HG03520 (cell line): ENCODE data around the gene RBP4.
"Not testable (repeated sequence)": the region's sequence is repeated elsewhere in the genome, so short reads cannot be mapped to it uniquely, and the experiment has no call there.

Experiments used
- ATAC-seq: cut with Tn5 transposase; IDR thresholded peaks from one replicate; pipeline ENCODE4 v1.9.1; 2021; ENCODE audit warnings: mild to moderate bottlenecking, moderate library complexity; ENCODE audit not compliant: unreplicated experiment

RBP4 gene

DNA sequence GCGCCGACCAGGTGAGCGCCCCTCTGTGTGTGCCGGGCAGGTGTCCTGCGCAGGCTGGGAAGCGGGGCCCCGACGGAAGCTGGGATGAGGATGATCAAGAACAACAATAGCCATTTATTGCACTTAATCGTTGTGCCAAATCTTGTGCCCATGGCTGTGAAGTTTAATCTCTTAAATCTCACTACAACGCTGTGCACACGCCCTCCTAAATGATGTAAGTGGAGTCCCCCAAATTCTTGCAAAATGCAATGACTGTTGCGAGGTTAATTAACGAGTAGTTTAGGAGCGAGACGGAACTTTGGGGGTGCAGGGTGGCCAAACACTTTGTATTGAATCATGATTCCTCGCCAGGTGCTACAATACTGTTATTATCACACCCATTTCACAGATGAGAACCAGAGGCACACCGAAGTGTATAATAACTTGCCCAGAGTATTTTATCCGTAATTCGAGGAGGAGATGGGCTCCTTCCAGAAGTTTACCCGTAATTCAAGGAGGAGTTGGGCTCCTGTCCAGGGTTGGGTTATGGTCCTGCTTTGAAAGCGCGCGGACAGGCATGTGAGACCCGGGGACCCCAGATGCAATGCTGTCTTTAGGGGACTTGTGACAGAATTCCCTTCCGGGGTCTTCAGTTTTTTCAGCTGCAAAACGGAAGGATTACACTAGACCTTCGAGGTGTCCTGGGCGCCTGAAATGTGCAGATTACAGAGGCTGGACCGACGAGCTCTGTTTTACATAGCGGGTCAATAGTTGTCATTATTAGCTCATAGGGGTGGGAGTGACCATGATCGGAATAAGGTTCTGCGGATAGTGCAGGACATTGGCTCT, 33.5 kb downstream of the RBP4 start:
- ATAC-seq = no peak

DNA sequence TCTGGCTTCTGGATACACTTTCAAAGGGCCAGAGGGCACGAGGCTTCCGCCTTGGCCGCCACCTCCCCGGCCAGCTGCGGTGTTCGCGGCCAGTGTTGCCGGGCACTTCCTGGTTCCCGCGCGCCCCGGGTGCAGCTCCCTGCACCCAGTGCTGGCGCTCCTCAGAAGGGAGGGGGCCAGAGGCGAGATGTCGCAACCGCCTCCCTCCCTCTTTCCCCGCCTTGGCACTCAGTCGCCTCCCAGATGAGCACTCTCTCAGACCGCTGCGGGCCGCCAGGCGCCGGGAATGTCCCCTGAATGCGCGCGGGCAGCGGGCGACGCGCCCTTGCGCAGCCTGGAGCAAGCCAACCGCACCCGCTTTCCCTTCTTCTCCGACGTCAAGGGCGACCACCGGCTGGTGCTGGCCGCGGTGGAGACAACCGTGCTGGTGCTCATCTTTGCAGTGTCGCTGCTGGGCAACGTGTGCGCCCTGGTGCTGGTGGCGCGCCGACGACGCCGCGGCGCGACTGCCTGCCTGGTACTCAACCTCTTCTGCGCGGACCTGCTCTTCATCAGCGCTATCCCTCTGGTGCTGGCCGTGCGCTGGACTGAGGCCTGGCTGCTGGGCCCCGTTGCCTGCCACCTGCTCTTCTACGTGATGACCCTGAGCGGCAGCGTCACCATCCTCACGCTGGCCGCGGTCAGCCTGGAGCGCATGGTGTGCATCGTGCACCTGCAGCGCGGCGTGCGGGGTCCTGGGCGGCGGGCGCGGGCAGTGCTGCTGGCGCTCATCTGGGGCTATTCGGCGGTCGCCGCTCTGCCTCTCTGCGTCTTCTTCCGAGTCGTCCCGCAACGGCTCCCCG, 34.4 kb downstream of the RBP4 start, which contains the start of gene FFAR4:
TSS of gene FFAR4 (plus strand) at position 231 of the 842 bp plus-strand sequence. CDS start at position 287, 56 bp downstream.
- ATAC-seq = no peak

DNA sequence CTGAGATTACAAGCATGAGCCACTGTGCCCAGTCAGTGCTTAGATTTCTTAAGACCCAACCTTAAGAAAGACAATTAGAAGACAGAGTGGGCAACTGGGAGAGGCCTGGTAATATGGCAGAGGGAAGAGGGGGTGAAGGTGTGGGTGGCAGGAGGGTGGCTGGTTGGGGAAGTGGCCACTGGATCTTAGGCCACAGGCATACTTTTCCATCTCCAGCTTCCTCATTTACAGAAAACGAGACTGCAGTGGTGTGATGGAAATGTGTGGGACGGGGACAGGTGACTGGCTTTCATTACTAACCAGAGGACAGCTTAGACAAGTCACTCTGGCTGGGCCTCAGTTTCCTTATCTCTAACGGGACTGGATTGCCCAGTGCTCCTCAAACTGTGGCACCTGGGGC, 35.6 kb downstream of the RBP4 start:
- ATAC-seq = no peak

DNA sequence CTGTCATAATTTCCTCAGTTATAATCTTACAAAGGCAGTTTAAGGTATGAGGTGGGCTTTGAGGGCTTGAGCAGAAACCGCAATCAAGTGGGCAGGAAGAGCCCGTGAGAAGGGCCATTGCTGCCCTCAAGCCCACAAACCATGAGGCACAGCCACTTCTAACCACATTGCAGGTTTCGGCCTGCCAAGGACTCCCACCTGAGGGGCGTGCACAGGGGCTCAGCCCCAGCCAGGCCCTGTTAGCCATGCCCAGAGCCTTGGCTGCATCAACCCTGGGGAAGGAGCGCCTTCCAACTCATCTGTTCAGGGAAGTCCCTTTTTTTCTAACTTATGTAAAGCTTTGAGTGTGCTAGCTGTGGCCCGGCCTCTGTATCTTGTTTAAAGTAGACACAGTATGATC, 40.5 kb downstream of the RBP4 start:
- ATAC-seq = no peak

DNA sequence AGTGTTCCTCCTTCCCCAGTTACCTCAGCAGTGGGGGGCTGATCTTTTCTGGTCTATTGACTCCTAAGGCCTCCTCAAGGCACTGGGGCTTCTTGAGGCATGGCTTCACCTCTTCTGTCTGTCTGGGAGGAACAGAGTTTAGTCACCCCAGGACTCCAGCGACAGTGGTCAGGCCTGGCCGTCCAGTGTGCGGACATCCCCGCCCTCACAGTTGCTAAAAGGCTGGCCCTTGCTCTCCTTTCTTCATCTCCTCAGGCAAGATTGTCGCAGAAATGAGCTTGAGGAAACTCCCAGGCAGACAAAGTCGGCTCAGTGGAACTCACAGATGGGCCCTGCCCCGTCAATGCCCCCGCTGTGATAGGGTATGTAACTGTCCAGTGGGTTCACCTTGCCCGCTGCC, 41.5 kb downstream of the RBP4 start:
- no peak for ATAC-seq

DNA sequence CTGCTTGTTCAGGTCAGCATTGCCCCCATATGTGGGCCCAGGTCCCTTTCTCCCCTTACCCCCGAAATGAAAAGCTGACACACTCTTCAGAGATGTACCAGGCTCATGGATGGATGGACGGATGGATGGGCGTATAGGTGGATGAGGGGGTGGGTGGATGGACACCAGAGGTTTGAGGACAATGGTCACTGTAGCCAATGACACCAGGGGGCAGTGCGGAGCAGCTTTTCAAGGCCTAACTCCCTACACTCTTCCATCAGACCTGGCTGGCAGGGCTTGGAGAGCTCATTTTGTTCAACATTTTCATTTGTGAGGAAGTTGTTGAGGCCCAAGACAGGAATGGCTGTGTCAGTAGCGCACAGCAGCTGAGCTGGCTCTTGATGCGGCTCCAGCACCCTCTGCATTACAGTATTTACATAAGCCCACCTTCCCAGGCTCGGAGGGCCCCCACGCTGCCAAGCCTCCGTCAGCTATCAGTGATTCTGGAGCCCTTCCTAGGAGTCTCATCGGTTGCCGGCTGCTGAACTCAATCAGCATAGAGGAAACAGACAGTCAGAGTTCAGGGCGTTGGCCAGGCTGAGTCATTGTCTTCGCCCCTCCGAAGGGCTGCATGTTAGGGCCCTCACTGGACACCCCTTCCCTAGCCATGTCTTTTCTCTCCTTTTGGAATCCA, 46.1 kb downstream of the RBP4 start:
- peak; percentile 46 for ATAC-seq

DNA sequence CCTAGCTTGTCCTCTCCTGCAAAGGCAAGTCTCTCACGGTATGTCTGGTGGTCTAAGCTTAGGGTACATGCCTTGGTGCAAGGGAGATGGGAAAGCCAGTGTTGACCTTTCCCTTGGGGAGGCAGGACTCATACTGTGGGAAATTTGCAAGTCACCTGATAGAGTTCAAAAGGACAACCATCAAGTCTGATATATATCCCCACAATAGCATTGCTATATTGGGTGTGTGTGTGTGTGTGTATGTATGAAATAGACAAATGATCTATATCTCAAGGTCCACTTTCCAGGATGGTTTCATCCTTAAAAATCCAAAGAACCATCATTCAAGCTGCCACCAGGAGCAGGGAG, 46.7 kb downstream of the RBP4 start:
- ATAC-seq = no peak

DNA sequence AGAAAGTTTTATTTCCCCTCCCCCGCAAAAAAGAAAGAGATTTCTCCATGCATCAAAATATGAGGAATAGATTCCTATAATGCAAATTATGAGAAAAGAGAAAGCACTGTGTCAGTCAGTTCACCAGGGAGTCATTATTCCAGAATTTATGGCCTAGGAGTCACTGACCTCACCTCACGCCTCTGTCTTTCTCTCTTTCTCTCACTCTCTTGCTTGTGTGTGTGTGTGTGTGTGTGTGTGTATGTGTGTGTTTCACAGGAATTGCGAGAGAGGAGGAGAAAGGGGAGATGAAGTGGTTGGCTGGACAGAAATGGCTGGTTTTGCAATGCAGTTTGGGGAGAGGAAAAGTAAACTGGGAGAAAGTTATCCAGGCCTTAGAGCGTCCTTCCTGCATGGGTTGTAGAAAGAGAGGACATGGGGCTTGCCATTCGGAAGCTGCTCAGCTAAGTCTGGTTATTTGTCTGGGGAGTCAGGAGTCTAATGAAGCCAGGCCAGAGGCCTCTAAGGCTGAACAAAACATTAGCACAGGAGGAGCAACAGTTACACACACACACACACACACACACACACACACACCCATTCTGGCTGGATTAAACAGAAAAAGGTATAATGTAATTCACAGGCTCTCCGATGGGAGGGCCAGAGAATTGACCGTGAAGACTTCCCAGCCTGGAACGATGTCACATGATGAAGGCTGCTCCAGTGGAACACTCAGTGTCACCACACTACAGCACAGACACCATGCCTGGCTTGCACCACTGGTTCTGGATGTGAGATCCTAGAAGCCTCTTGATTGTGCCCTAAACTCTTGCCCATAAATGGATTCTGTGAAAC, 47.3 kb downstream of the RBP4 start:
- ATAC-seq = no peak

DNA sequence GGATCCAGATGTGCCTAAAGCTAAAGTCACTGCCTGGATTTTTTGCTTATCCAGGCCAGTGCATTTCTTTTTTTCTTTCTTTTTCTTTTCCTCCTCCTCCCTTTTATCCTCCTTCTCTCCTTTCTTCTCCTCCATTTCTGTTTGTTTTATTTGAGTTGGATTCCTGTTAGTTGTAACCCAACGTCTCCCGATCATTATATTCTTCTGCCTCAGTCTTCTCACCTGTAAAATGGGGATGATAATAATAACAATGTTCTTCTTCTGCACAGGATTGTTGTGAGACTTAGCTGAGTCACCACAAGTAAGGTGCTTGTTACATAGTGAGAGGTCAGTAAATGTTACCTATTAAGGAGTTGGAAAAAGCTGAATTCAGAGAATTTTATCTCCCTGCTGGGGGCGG, 48.3 kb downstream of the RBP4 start:
- ATAC-seq = no peak

DNA sequence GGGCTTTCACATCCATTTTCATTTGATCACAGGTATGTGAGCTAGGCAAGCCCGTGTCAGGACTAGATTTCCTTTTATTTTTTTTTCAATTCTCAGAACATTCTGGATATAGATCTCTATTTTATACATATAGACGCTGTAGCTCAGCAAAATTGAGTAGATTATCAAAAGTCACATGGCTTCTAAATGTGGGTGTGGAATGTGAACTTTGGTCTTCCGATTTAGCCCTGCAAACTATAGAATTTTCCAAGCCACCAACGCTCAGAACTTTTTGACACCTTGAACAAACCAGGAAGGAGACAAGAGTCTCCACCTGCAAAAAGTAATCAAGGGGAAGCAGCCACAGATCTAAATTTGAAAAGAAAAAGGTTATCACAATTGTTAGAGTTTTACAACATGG, 50.4 kb downstream of the RBP4 start:
- ATAC-seq = no peak

DNA sequence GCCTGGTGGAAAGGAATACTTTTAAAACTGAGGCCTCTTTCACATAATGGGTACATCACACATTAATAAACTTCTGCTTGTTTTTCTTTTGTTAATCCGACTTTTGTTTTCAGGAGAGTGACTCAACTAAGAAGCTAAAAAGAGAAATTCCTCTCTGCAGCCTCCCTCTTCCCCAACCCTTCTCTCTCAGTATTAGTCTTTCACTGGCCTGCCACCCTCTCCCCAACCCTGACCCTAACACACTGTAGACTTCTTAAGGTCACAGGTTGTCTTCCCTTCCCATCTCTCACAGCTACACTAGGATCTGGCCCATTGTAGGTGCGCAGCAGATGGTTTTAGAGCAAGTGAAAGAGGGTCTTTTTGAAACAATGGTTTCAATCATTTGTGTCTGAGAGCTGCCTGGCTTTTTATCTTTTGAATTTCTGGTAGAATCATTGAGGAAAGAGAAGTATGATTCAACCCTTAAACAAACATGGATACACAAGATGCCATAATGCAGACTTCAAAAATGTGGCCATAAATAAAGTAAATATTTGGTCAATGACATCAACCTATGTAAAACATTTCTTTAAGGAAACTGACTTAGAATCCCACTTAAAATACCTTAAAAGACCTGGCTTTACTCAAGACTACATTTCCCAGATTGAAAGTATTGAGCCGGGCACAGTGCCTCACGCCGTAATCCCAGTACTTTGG, 52.5 kb downstream of the RBP4 start:
- no peak for ATAC-seq

DNA sequence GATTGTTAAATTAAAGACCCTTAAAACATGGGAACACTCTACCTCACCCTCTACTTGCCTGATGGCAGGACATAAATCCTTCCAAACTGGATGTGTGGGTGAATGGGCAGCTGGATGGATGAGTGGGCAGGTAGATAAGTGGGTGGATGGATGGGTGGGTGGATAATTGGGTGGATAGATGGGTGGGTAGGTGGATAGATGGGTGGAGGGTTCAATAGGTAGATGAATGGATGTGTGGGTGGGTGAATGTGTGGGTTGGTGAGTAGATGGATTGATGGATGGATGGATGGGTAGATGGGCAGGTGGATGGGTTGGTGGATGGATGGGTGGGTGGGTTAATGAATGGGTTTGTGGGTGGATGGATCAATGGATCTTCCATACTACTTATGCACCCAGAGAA, 53.5 kb downstream of the RBP4 start:
- no peak for ATAC-seq

DNA sequence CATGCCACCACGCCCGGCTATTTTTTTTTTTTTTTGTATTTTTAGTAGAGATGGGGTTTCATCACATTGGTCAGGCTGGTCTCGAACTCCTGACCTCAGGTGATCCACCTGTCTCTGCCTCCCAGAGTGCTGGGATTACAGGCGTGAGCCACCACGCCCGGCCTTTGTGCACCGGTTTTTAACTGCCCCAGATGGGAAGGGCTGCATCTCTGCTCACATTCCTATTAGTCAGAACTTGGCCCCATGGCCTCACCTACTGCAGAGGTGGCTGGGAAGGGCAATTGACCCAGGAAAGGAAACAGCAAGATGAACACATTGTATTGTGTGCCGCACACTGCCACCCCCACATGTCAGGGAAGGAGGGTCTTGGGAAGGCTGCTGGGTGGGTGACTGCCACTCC, 54.0 kb downstream of the RBP4 start:
- ATAC-seq = not testable (repeated sequence)

DNA sequence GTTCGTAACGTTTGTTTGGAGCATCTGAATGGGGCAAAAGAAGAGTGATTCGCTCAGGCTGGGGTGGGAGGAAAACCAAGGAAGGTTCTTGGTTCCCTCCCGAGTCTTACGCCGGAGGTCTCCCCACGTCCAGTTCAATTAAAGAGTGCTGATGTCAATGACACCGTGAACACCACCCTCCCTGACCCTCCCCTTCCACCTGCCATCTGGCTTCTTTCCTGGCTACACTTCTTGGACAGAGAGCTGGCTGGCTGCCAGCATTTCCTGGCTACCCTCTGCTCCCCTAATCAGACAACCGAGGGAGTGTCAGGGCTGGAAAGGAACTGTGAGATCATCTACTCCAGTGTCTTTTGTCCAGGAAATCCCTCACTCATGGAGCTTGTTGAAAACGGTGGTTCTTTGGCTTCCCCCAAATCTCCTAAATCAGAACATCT, 58.7 kb downstream of the RBP4 start:
- no peak for ATAC-seq
